NOMO-1 treated with DMSO at 0.1 percent for 48 hours (cell line): ENCODE data around the gene PSME1.

ENCODE experiments used
- DNase-seq: peaks from one replicate; lab custom pipeline; 2025; ENCODE audit not compliant: unreplicated experiment; lab: John Stamatoyannopoulos, UW

The PSME1 gene

DNA sequence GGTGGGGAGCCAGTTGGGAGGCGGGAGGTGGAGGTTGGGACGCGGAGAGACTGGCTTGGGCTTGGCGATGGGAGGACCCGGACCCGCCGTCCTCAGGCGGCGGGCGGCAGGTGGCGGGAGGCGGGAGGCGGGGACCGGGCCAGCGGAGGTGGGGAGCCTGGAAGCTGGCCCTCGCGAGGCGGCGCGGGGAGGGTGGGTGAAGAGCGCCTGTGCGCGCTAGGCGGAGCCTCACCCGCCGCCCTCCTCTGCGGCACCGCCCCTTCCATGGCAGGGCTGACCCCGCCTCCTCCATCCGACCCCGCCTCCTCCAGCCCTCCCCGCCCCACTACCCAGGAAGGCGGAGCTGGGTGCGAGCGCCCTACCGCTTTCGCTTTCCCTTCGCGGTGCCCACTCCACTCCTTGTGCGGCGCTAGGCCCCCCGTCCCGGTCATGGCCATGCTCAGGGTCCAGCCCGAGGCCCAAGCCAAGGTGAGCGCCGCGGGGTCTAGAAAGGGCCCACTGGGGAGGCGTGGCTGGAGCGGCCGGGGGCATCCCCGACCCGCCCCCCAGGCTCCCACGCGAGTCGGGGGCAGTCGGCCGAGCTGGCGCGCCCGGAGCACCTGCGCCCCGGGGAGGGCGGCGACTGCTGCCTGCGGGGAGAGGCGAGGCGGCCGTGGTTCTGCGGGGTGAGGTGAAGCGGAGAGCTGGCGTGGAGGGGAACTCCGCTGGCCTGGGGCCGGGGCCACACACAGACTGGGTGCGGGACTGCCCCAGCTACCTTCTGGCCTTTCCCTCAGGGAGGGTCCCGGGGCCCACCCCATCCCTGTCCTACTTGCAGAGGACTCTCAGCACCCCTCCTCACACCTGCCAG, at the start of gene PSME1:
TSS of gene PSME1 (plus strand) at position 361 of the 850 bp plus-strand sequence. CDS start at position 430, 69 bp downstream.
- peak; percentile 87 for DNase-seq

- DNase-seq = no peak
Measured at GRCh38 chr14:24087004-24087403, 49.0 kb upstream of the PSME1 start.

DNA sequence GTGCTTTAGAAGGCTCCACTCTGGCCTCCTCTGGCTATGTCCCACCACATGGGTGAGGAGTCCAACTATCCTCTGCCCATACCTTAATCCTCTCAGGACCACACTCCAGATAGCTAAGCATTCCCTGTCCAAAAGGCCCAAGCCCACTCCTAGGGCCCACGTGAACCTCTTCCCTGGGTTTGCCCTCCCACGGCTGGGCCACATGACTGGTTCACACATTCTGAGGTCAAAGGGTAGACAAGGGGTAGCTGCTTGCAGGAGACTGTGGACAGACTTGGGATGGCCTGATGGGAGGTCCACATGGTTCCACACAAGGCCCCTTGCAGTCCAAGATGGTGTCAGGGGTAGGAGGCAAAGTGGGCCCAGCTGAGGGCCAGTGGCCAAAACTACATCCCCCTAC, 47.9 kb upstream of the PSME1 start:
- DNase-seq = no peak

GRCh38 chr14:24089890-24090289, 46.1 kb upstream of the PSME1 start:
- DNase-seq = no peak

DNA sequence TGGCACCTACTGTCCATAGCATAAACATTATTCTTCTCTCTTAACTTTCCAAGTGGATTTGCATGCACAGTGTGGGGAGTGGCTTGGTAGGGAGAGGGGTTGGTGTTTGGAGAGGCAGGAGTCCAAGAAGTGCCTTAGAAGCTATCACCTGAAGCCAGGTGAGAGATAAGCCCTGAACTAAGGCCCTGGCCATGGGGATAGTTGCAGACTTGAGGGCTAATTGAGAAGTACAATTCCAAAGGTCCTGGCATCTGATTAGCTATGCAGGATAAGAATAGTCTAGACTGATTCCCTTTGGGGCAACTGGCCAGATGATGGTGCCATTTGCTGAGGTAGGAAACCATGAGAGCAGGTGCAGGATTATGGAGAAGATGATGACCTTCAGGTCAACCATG, 43.9 kb upstream of the PSME1 start:
- DNase-seq = no peak

- no peak for DNase-seq
Measured at GRCh38 chr14:24092505-24093206, 43.3 kb upstream of the PSME1 start.

- no peak for DNase-seq
Measured at GRCh38 chr14:24093207-24093900, 42.6 kb upstream of the PSME1 start.

DNA sequence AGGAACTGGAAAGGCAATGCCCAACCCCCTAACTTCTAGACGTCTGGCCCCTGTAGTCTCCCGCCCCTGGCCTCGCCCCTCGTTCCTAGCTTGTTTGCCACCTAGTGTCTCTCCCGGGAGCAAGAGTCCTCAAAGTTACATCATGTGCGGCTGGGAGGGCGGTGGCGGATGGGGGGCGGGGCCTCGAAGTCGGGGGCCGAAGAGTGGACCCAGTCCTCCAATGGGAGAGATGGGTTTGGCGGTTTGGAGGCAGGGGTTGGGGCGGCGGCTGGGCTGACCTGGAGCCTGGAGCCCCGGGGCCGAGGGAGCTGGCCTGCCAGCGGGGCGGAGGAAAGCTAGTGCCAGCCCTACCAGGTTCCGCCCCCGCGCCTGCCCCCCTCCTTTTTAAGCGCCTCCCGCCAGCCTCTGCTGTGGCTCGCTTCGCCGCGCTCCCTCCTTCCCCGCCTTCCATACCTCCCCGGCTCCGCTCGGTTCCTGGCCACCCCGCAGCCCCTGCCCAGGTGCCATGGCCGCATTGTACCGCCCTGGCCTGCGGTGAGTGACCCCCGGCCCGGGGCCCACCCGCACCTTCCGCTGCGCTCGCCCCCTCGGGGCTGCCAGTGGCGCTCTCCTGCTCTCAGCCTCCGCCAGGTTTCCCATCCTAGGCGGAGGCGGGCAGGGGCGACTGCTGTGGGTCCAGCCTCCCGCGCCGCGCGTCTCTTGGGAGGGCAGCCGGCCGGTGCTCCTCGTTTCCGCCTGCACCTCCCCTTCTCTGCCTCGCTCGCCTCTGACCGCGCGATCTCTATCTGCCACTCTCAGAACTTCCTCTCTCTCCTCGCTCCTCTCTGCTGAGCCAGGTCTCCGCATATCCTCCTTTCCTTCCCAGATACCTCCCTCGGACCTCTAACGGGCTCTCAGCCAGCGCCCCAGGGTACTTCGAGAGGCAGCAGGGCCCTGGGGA, 41.8 kb upstream of the PSME1 start, which contains the start of gene PCK2:
TSS of gene PCK2 (plus strand) at position 411 of the 940 bp plus-strand sequence. CDS start at position 506, 95 bp downstream.
- peak; percentile 93 for DNase-seq

DNA sequence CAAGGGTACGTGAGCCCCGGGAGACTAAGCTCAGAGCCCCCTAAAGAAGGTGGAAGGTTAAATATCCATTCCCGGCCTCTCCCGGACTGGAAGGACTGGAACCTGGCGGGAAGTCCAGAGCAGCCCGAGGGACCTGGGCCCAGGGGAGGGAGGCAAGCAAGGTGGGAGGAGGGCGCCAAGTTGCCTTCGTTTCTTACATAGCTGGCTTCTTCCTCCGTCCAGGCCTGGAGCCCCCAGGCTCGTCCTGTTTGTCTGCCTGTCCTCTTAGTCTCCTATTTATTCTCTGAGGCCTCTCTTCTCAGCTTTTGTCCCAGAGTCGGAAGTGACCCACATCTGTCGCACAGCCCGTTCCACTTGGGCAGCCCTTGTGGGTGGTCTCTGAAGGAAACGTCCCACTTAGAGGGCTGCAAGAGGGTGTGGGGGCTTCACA, 41.1 kb upstream of the PSME1 start:
- no peak for DNase-seq

DNA sequence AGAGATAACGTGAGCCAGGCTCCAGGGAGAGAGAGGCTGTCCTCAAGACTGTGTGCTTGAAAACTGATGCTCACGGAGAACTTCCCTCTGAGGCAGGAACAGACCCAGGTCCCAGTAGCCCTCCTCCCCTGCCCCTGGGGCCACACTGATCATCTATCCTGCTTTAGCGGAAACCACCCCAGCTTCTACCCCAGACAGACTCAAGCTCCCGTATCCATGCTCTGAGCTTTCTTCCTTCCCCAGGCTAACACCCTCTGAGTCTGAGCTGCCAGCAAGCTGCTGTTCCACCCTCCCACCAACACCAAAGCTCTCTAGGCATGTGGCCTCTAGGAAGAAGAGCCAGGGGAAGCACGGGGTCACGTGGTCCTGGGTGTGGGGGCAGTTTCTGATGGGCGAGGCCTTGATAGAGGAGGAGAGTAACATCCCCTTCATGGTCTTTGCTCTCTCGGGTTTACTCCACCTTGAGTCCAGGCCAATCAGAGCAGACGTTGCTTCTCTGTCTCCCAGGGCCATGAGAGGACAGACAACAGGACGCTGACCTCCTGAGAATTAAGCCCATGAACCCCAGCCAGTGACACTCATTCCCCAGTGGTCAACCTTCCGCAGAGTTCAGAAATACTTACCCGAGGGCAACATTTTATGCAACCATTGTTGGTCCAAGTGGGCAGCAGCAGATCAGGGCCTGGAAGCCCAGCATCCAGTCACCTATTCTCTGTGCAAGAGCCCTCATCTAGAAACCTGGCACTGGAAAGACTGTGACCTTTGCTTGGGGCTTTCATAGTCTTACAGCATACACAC, 40.5 kb upstream of the PSME1 start:
- DNase-seq = peak; percentile 45

- no peak for DNase-seq
Measured at GRCh38 chr14:24096545-24097181, 39.3 kb upstream of the PSME1 start.

DNA sequence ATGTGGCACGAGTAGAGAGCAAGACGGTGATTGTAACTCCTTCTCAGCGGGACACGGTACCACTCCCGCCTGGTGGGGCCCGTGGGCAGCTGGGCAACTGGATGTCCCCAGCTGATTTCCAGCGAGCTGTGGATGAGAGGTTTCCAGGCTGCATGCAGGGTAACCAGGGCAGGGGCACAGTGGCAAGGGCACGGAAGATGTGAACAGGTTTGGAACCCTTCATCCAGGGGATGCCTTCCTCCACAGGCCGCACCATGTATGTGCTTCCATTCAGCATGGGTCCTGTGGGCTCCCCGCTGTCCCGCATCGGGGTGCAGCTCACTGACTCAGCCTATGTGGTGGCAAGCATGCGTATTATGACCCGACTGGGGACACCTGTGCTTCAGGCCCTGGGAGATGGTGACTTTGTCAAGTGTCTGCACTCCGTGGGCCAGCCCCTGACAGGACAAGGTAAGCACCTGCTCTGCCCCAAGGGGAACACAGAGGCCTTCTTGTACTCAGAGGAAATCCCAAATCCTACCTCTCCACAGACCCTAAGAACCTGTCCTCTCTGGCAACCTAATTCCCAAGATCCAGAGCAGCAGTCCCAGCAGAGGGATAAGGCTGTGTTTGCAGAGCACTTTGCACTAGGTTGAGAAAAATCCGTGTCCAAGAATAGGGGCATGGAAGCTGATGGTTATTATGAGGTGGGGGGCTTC, 37.6 kb upstream of the PSME1 start:
- DNase-seq = no peak

DNA sequence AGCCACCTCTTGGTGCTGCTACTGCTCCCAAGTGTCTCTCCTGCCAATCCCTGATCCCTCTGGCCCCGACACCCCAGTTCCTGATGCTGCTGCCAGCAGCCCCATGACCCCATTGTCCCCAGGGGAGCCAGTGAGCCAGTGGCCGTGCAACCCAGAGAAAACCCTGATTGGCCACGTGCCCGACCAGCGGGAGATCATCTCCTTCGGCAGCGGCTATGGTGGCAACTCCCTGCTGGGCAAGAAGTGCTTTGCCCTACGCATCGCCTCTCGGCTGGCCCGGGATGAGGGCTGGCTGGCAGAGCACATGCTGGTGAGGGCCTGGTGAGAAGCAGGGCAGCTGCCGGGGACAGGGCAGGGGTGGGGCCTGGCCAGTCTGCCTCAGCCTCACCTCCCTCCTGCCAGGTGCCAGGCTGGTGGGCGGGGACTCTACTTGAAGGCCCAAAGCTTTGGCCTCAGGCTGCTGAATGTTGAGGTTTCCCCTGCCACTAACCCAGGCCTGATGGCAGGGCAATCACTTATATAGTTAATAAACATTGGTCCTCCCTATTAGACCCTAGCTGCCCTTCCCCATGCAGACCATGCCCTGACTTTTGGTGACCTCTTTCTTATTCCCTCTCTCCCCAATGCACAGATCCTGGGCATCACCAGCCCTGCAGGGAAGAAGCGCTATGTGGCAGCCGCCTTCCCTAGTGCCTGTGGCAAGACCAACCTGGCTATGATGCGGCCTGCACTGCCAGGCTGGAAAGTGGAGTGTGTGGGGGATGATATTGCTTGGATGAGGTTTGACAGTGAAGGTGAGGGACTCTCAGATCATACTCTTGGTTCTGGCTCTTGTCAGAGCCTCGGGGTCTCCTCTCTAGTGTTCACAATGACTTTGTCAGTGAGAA, 36.8 kb upstream of the PSME1 start:
- no peak for DNase-seq

DNA sequence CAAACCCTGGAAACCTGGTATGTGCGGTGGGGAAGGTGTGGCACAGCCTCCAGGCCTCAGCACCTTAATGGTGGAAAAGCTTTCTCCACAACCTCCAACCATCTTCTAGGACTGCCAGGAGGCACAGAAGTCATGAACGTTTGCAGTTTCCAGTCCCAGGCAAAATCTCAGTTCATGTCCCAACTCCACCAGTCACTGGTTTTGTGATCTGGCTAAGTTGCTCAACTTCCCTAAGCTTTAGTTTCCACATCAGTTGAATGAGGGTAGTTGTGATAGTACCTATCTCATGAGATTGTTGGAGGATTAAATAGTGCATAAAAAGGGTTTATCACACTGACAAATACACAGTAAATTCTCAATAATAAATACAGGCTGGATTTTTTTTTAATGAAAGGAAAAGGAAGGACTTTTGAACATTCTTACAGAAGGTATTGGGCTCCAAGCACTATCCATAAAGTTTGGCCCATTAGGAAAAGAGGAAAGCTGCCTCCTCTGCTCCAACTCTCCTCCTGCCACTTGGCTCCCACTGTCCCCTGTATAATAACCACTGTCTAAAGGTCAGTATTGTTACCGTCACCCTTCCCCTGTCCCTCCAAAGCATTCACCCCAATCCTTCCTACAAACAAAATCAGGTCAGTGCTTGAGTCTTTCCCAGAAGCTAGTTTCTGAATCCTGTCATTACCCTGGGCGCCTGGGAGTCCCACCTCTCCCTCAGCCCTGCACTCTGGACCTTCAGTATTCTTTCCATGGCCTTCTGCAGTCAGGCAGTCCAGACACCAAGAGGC, 35.6 kb upstream of the PSME1 start:
- peak; percentile 15 for DNase-seq

DNA sequence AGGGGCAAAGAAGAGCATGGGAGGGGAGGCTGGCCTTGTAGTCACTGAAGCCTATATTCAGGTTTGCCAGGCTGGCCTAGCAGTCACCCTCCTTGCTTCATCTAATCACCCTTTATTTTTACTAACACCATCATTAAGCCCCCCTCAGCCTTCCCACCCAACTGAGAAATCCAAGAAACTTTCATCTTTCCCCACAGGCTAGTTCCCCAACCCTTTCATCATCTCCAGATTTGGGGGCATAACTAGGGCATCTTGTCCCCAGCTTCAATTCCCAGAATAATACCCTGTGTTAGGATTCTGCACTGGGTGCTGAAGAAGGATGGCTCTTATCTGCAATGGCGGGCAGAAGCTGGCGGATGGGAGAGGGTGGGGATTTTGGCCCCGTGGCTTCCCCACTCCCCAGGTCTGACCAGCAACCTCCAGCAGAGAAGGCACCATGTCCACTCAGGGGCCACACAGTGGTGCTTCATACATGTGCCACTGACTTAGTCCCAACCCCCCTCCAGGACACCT, 35.0 kb upstream of the PSME1 start:
- DNase-seq = no peak

GRCh38 chr14:24102357-24103048, 33.5 kb upstream of the PSME1 start:
- no peak for DNase-seq
